GM04503 (cell line): ENCODE measurements around the gene PNMA8C.
A peak's percentile ranks its signal among the peaks of the same experiment; 100 is the strongest.
"Not testable (repeated sequence)": the region's sequence is repeated elsewhere in the genome, so short reads cannot be mapped to it uniquely, and the experiment has no call there.

Experiments used
- DNase-seq: peaks from one replicate; pipeline ENCODE4 v3.0.0-alpha.2; 2012; ENCODE audit warnings: low read depth

Gene PNMA8C

GRCh38 chr19:46447006-46447405, 18.3 kb upstream of the PNMA8C start:
- DNase-seq, result no peak

- no peak for DNase-seq
Measured at GRCh38 chr19:46446021-46446420, 17.3 kb upstream of the PNMA8C start.

- peak; percentile 24 for DNase-seq
Measured at GRCh38 chr19:46442808-46443450, 14.2 kb upstream of the PNMA8C start.

- DNase-seq, result no peak
Measured at GRCh38 chr19:46441866-46442265, 13.1 kb upstream of the PNMA8C start.

GRCh38 chr19:46435689-46436088, 7.0 kb upstream of the PNMA8C start:
- not testable (repeated sequence) for DNase-seq

- no peak for DNase-seq
Measured at GRCh38 chr19:46435009-46435408, 6.3 kb upstream of the PNMA8C start.

DNA sequence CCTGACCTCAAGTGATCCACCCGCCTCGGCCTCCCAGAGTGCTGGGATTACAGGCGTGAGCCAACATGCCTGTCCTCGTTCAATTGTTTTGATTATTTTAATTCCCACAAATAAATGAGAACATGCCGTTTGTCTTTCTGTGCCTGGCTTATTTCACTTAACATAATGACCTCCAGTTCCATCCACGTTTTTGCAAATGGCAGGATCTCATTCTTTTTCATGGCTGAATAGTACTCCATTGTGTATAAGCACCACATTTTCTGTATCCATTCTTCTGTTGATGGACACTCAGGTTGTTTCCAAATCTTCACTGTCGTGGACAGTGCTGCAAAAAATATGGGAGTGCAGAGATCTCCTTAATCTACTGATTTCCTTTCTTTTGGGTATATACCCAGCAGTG, 4.7 kb upstream of the PNMA8C start:
- not testable (repeated sequence) for DNase-seq

DNA sequence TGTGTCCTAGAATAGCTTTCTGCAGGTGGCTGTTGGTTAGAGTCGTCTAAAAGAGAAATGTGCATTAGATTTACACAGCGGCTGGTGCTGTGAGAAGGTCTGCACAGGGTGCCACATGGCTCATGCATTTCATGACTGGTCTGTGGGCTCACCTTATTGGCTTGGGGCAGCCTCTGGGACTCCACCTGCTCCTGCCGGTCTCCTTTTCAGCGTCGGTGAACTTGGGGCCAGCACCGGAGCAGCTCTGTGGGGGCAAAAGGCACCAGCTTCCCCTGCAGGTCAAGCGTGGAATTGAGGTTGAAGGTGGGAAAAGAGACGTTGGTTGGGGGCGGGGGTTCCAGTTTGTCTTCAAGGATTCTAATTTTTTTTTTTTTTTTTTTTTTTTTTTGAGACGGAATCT, 3.1 kb upstream of the PNMA8C start:
- DNase-seq, result no peak

GRCh38 chr19:46429999-46430398, 1.3 kb upstream of the PNMA8C start:
- no peak for DNase-seq

- DNase-seq, result no peak
Measured at GRCh38 chr19:46427518-46428045, 1.2 kb downstream of the PNMA8C start.

DNA sequence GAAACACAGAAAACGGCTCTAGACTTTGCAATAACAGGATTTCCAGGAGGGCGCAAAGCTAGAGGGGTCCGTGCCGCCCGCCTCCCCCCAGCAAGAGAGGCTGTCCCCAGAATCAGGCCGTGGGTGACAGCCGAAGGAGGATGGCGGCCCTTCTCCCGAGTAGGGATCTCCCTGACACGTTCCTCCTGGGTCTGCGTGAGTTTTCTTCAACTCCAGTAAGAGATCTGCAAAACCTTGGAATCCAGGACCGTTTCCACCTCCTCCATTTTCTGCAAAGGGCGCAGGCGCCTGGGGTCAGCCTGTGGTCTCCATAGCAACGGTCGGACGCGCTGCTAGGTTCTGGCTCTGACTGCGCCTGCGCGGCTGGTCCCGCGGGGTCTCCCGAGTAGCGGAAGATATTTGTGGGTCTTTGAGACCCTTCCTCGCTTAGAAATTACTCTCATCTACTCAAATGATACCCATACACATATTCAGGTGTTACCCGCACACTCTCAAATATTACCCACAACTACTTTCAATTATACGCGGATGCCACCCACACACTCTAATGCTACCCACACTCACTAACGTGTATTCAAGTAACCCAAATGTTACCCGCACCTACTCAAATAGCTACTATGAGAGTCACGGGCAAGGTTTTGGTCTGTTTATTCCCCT, 2.1 kb downstream of the PNMA8C start:
- no peak for DNase-seq

DNA sequence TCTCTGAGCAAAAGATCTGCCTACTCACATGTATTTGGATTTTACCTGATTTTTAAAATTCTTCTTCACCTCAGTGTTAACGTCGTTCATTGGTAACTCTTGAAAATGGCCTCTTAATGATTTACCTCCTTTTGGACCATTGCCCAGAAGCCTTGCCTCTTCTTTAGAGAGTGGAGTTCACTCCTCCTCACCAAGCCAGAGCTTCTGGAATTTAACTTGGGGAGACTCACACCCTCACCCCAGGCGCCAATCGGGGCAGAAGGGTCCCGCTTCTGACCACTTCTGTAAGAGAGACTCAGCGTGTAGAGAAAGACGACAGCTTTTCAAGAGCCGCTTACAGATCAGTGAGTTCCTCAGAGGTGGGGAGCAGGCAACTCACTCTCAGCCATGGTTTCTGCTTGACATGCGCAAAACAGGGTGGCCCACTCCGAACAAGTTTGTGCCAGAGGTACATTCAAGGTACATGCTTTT, 2.7 kb downstream of the PNMA8C start:
- DNase-seq, result no peak

GRCh38 chr19:46423188-46423587, 5.5 kb downstream of the PNMA8C start:
- no peak for DNase-seq

DNA sequence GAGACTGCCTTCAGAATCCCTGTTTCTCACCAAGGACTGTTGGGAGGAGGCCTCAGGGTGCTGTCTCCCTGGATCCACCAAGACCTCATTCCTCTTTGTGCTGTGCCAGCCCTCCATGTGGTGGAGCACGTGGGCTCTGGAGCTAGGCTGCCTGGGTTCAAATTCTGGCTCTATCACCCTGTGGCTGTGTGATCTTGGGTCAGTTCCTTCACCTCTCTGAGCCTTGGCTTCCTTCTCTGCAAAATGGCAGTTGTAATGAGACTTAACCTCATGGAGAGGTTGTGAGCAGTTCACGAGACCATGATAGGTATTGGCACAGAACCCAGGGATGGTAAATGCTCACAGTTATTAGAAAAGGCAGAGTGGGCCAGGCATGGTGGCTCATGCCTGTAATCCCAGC, 6.4 kb downstream of the PNMA8C start:
- DNase-seq, result no peak

- no peak for DNase-seq
Measured at GRCh38 chr19:46420056-46420455, 8.7 kb downstream of the PNMA8C start.

- not testable (repeated sequence) for DNase-seq
Measured at GRCh38 chr19:46415804-46416709, 12.7 kb downstream of the PNMA8C start.

DNA sequence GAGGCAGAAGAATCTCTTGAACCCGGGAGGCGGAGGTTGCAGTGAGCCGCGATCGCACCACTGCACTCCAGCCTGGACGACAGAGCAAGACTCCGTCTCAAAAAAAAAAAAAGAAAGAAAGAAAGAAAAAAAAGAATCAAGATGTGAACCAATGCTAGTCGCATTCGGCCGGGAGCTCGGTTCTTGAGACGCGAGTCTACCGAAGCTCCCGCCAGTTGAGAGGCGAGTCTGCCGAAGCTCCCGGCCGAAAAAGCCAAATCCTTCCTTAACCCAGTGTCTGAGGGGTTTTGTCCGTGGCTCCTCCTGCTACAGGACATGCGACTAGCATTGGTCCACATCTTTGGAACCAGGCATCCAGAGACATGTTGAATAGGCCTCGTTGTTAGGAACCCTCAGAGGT, 13.8 kb downstream of the PNMA8C start:
- not testable (repeated sequence) for DNase-seq

- peak; percentile 58 for DNase-seq
Measured at GRCh38 chr19:46413262-46414031, 15.3 kb downstream of the PNMA8C start, which contains the start of gene CCDC8. Gene CCDC8 (minus strand): TSS chr19:46413564. CDS start chr19:46412810, 754 bp downstream.

DNA sequence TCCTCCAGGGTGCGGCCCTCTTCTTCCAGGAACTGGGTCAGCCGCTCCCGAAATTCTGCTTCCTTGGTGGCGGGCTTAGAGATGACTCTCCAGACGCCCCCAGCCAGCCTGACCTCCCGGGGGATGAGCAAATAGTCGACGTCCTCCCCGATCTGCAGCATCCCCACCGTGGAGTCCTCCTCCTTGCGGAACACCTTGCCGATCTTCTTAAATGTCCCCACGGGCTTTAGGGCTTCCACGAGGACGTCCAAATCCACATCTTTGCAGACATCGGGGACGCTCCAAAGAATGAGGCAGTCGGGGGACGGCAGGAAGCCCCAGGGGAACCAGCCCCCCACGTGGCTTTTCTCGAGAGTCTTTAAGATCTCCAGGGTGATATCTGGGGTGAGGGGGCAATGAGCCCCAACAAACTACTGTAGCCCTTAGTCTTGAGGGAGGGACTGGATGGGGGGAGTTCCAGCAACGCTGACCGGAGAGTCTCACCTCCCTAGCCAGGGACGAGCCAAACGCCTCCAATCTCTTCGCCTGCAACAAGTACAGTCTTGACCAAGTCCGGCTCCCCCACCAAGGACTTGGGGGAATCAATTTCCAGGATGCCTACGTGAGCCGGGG, 16.0 kb downstream of the PNMA8C start:
- no peak for DNase-seq

DNA sequence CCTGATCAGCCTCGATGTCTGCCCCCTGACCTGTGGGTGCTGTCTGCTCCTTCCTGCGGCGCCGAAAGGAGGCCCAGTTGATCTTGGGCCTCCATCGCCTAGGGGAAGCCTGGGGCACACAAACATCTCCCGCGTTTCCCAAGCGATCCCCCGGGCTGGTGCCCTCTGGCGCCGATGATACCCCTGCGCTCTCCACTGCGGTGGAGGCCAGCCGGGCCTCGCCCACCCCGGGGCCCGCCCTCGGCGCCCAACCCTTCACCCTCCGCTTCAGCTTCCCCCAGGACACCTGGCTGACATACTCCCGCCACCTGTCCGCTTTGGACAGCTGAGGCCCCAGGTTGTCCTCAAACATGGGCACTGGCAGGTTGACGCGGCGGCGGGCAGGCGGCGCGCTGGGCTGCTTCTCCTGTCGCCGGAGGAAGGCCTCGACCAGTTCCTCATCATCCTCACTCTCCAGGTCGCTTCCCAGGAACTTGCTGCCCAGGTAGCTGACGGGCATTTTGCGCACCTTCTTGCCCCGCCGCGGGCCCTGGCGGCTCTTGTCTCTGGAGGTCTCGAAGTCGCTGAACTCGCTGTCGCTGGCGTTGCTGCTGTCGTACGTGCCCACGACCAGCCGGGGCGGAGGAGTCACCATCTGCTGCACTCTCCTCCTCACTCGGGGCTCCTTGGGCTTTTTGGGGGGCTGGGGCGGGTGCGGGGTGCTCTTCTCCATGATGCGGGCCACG, 16.6 kb downstream of the PNMA8C start:
- DNase-seq, result no peak
